Activated CD8-positive, alpha-beta T cell treated with anti-CD3 and anti-CD28 coated beads for 36 hours (primary cell): Measurements from ENCODE around the gene EXOSC9. TPM values are rescaled to one million over a fixed set of nuclear protein-coding genes. Genes with fewer than 3 reads are reported as not detected.

Source experiments
- ATAC-seq: fragments of 200-7000 bp; cut with Tn5 transposase; one replicate; pipeline ENCODE4 v1.10.0; 2021; ENCODE audit warnings: mild to moderate bottlenecking, moderate library complexity
- CTCF ChIA-PET: fragments of 350-600 bp; sonication (Branson Sonifier 250); formaldehyde crosslinking; loops from one replicate; lab custom pipeline; 2021; ENCODE audit warnings: antibody characterized with exemption; lab: Charles Lee
- POLR2A ChIA-PET: fragments of 350-600 bp; sonication (Branson Sonifier 250); formaldehyde crosslinking; loops from one replicate; lab custom pipeline; 2021; ENCODE audit warnings: antibody characterized with exemption; lab: Charles Lee
- DNase-seq: peaks from one replicate; pipeline ENCODE4 v3.0.0-alpha.2; 2020
- H3K27ac Mint-ChIP-seq: one replicate; pipeline ENCODE4 v1.8.0; 2021; ENCODE audit warnings: mild to moderate bottlenecking, mixed read lengths
- H3K27me3 Mint-ChIP-seq: one replicate; pipeline ENCODE4 v1.8.0; 2021; ENCODE audit warnings: mixed read lengths
- H3K36me3 Mint-ChIP-seq: one replicate; pipeline ENCODE4 v1.8.0; 2021; ENCODE audit warnings: low read depth, mixed read lengths
- H3K4me1 Mint-ChIP-seq: one replicate; pipeline ENCODE4 v1.8.0; 2021; ENCODE audit warnings: low read depth, mixed read lengths
- H3K4me3 Mint-ChIP-seq: one replicate; pipeline ENCODE4 v1.8.0; 2021; ENCODE audit warnings: mild to moderate bottlenecking, moderate library complexity, mixed read lengths
- H3K9me3 Mint-ChIP-seq: one replicate; pipeline ENCODE4 v1.8.0; 2021; ENCODE audit warnings: mixed read lengths
- CTCF ChIP-seq: fragments of 200-600 bp; IDR thresholded peaks from one replicate; pipeline ENCODE4 v1.8.0; 2022; ENCODE audit warnings: antibody characterized with exemption, mild to moderate bottlenecking
- intact Hi-C: fragments of 100-400 bp; cut with micrococcal nuclease; formaldehyde crosslinking; loops from one replicate; pipeline ENCODE4 v1.10.0; 2022
- total RNA-seq, 2 experiments: library from RNA; stranded (reverse); gene quantifications; one replicate each; pipeline ENCODE4 v1.2.3, GENCODE V29; 2021

The EXOSC9 gene
- total RNA-seq, 2 experiments from 2014 or later: 75.8 to 76.8 TPM

- DNase-seq (no peak), ATAC-seq (no peak)
- no peak for TF ChIP-seq CTCF
- H3K9me3 Mint-ChIP-seq: no peaks in the 10 kb centered on the region
- H3K27ac Mint-ChIP-seq: no peak overlapping the region
- peaks cover 51% of the 10 kb centered on the region for H3K36me3 Mint-ChIP-seq
- intact Hi-C loops: no loop called here
- H3K4me3 Mint-ChIP-seq: no peak overlapping the region
- ChIA-PET POLR2A (interaction anchor here (0.5 to 1.0 kb wide), 2 partner anchors 8 to 15 kb away, joined by 3 to 4 read pairs; no protein-coding TSS in a partner anchor), CTCF (no interaction called here)
- peaks cover 27% of the 10 kb centered on the region for H3K4me1 Mint-ChIP-seq
- no peaks in the 10 kb centered on the region for H3K27me3 Mint-ChIP-seq
These were observed 13.6 kb downstream of the EXOSC9 start for GRCh38 chr4:121814756-121815155.

GRCh38 chr4:121817006-121817405 lies 15.9 kb downstream of the EXOSC9 start:
- ATAC-seq (no peak), DNase-seq (no peak)
- Mint-ChIP-seq H3K27me3 (no peaks in the 10 kb centered on the region), H3K4me1 (peaks cover 24% of the 10 kb centered on the region), H3K4me3 (no peak overlapping the region), H3K9me3 (no peaks in the 10 kb centered on the region), H3K27ac (no peak overlapping the region), H3K36me3 (peaks cover 54% of the 10 kb centered on the region)
- POLR2A ChIA-PET: interaction anchor here (1.7 kb wide), 1 partner anchor 13 kb away, joined by 4 read pairs; no protein-coding TSS in a partner anchor
- intact Hi-C loops: no loop called here
- TF ChIP-seq CTCF: no peak
- CTCF ChIA-PET: no interaction called here

GRCh38 chr4:121817701-121818100 lies 16.6 kb downstream of the EXOSC9 start:
- intact Hi-C loops: no loop called here
- peaks cover 28% of the 10 kb centered on the region for H3K4me1 Mint-ChIP-seq
- ATAC-seq (no peak), DNase-seq (no peak)
- no peak for TF ChIP-seq CTCF
- H3K27me3 Mint-ChIP-seq: no peaks in the 10 kb centered on the region
- H3K36me3 Mint-ChIP-seq: peaks cover 58% of the 10 kb centered on the region
- H3K9me3 Mint-ChIP-seq: no peaks in the 10 kb centered on the region
- ChIA-PET POLR2A (interaction anchor here (1.0 kb wide), 1 partner anchor 16 kb away, joined by 5 read pairs; the partner anchor contains the start of gene EXOSC9), CTCF (interaction anchor here (0.6 kb wide), 1 partner anchor 61 kb away, joined by 5 read pairs; no protein-coding TSS in a partner anchor)
- peak overlapping the region; percentile 58 for H3K27ac Mint-ChIP-seq
- no peak overlapping the region for H3K4me3 Mint-ChIP-seq

GRCh38 chr4:121818215-121818614 lies 17.1 kb downstream of the EXOSC9 start:
- H3K27me3 Mint-ChIP-seq: no peaks in the 10 kb centered on the region
- intact Hi-C loops: no loop called here
- POLR2A ChIA-PET: interaction anchor here (1.0 kb wide), 1 partner anchor 17 kb away, joined by 5 read pairs; the partner anchor contains the start of gene EXOSC9

More at GRCh38 chr4:121818215-121818614, 17.1 kb downstream of the EXOSC9 start:
- no peak for TF ChIP-seq CTCF
- CTCF ChIA-PET: interaction anchor here (0.6 kb wide), 1 partner anchor 61 kb away, joined by 5 read pairs; no protein-coding TSS in a partner anchor
- H3K4me3 Mint-ChIP-seq: no peak overlapping the region
- H3K4me1 Mint-ChIP-seq: peaks cover 27% of the 10 kb centered on the region
- no peak for DNase-seq
- H3K36me3 Mint-ChIP-seq: peaks cover 60% of the 10 kb centered on the region
- peak overlapping the region; percentile 58 for H3K27ac Mint-ChIP-seq
- H3K9me3 Mint-ChIP-seq: no peaks in the 10 kb centered on the region
- ATAC-seq: no peak
